HG03045 (cell line): ENCODE data around the gene CCDC83.
"Not testable (repeated sequence)": the region's sequence is repeated elsewhere in the genome, so short reads cannot be mapped to it uniquely, and the experiment has no call there.

ENCODE experiments used
- ATAC-seq: cut with Tn5 transposase; IDR thresholded peaks from one replicate; pipeline ENCODE4 v1.9.1; 2021; ENCODE audit warnings: mild to moderate bottlenecking, moderate library complexity; ENCODE audit not compliant: unreplicated experiment

CCDC83 gene

GRCh38 chr11:85886089-85887056 lies 31.2 kb downstream of the CCDC83 start:
- no peak for ATAC-seq

- ATAC-seq = no peak
Observed at GRCh38 chr11:85889108-85889507, 33.9 kb downstream of the CCDC83 start.

DNA sequence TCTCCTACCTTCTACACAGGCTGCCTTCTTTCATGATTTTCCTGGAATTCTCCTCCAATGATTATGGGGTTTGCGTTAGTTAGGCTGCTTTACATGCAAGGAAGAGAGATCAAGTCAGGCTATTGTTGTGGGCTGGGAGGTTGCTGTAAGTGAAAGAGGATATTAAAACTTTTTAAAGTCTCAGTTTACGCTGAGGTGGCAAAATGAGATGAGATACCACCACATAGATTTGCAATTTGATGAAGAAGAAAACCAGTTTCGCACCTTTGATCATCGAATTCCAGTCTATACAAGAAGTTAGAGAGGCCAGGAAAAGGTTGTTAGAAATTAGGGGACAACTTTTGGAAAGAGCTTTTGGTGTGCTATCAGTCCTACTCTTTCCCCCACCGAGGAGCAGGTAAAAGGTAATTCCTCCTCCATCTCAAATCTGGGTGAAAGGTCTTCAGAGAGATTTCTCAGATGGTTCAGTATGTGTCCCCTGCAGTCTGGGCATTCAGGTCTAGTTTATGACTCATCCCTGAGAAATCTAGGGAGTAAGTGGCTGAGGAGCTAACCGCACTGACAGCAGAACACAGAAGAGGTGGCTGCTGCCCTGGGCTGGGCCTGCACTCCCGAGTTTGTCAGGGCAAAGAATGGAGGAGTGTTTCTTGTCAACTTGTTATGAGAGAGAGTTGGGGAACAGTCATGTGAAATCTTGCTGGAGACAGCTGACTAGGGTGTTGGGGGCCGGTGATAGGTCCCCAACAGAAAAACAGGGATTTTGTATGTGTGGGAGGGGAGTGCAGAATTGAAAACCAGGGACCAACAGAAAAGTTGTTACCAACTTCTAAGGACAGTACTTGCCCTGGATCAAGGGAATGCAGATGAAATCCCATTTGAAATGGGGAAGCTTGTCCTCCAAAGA lies 34.7 kb downstream of the CCDC83 start:
- no peak for ATAC-seq

DNA sequence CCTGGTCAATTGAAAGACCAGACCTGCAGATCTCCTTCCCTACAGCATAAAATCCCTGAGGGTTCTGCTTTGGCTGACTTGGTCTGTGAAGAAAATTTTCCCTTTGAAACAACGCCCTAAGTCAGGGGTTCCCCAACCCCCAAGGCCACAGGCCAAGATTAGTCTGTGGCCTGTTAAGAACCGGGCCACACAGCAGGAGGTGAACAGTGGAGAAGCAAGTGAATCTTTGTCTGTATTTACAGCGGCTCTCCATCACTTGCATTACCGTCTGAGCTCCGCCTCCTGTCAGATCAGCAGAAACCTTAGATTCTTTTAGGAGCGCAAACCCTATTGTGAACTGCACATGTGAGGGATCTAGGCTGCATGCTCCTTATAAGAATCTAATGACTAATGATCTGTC lies 38.2 kb downstream of the CCDC83 start:
- ATAC-seq = no peak

GRCh38 chr11:85896876-85897275 lies 41.7 kb downstream of the CCDC83 start:
- ATAC-seq = no peak

DNA sequence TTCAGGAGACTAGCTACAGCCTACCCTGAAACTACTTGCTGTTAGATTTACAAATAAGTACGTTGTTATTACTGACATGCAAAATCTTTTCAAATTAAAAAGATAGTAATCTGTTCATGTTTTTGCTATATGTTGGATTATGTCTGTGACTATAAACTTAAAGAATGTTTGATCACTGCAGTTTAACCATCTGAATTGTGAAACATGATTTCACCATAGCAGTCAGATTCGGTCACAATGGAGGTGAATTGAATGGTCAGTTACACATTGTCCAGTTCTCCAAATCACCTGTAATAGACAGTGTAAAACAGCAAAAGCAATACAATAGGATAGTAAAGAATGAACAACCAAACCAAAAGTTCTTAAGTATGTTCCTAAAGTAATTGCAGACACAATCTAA lies 43.3 kb downstream of the CCDC83 start:
- ATAC-seq = no peak

- ATAC-seq = no peak
Observed at GRCh38 chr11:85902353-85902752, 47.2 kb downstream of the CCDC83 start.

DNA sequence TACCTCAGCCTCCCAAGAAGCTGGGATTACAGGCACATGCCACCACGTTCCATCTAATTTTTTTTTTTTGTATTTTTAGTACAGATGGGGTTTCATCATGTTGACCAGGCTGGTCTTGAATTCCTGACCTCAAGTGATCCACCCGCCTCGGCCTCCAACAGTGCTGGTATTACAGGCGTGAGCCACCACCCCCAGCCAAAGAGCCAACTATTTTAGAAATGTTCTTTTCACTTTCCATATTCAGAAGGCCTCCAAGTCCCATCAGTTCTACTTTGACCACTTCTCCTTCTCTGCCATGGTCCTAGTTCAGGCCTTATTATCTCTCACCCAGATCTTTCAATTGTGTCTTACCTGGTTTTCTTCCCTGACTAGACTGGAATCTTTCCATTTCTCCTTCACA lies 48.2 kb downstream of the CCDC83 start:
- no peak for ATAC-seq

DNA sequence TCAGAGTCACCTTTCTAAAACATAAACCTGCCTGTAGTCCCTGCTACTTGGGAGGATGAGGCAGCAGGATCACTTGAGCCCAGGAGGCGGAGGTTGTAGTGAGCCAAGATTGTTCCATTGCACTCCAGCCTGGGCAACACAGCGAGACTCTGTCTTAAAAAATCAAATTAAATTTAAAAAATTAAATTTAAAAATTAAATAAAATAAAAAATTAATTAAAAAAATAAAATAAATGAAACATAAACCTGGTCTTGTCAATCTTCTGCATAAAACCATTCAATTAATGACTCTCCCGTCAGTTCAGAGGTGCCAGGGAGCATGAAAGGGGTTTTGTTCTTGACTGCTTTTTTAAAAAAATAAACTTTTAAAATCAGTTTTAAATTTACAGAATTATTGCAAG lies 48.6 kb downstream of the CCDC83 start:
- no peak for ATAC-seq

- no peak for ATAC-seq
Observed at GRCh38 chr11:85912414-85912813, 57.2 kb downstream of the CCDC83 start.

- ATAC-seq = no peak
Observed at GRCh38 chr11:85913513-85913912, 58.3 kb downstream of the CCDC83 start.

DNA sequence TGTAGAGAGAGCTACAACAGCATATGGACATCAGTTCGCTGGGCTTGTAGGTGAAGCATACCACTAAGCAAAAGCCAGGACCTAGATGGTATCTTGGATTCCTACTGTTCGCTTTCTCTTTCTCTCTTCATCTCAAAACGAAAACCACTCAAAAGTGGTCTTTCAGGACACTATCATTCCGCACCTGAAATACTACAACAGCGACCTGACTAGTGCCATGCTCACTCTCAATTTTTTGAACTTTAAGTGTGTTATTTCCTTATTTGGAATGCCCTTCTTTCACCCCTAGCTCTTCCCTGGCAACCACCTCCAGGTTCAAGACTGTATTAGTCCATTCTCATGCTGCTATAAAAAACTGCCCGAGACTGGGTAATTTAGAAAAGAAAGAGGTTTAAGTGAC lies 59.2 kb downstream of the CCDC83 start:
- no peak for ATAC-seq

DNA sequence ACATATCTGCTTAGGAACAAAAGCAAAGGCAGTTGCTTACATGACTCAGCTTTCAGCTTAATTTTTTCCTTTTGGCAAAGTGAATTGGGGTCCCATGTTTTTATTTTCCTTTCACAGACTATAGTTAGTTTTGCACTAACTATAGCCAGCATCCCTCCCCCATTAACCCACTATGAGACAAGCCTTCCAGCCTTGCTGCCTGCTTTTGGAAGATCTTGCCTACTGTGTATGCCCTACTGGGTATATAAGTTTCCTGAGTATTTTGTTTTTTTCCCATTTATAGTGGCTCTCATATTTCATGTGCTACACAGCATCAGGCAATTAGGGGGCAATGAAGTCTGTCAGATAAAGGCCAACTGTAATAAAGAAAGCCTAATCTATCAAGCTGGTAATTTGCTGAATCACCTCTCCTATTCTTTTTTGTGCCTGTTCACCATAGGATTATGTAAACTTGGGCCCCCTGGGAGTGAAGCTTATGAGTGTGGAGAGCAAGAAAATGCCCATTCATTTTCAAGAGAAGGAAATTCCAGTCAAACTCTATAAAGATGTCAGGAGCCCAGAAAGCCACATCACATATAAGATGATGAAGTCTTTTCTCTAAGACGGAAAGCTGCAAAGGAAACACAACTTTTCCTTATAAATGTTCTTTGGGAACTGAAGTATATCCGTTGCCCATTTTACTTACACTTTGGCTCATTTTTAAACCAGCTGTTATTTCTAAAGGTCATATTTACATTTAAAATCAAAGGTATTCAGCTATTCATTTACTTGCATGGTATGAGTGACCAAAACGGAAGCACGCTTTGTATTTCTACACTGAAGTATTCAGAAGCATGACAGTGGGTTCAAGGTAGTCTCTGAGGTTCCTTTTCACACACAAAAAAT lies 64.0 kb downstream of the CCDC83 start:
- ATAC-seq = no peak

- no peak for ATAC-seq
Observed at GRCh38 chr11:85922367-85922766, 67.2 kb downstream of the CCDC83 start.

- ATAC-seq = no peak
Observed at GRCh38 chr11:85923455-85923854, 68.3 kb downstream of the CCDC83 start.

DNA sequence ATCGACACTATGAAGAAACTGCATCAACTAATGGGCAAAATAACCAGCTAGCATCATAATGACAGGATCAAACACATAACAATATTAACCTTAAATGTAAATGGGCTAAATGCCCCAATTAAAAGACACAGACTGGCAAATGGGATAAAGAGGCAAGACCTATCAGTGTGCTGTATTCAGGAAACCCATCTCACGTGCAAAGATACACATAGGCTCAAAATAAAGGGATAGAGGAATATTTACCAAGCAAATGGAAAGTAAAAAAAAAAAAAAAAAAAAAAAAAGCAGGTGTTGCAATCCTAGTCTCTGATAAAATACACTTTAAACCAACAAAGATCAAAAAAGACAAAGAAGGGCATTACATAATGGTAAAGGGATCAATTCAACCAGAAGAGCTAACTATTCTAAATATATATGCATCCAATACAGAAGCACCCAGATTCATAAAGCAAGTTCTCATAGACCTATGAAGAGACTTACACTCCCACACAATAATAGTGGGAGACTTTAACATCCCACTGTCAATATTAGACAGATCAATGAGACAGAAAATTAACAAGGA lies 71.6 kb downstream of the CCDC83 start:
- ATAC-seq = not testable (repeated sequence)

DNA sequence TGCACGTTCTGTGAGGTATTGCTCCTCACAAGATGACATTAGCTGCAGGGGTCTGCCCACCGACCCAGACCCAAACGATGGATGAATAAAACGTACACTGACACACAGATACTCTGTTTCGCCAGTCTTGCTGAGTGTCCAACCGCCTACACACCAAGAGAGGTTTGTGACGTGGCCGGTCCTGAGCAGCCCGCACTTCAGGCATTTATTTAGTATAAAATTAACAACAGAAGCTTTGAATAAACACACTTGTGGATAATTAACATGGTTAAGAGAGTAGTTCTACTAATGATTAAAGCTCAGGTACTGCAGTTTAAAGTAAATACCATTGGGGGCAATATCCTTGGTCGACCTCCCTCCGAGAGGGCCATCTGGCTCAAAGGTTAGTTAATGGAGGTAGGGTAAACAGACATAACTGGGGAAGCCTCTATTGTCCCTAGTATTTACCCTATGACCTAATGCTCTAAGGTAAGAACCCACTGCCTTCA lies 75.7 kb downstream of the CCDC83 start:
- no peak for ATAC-seq

DNA sequence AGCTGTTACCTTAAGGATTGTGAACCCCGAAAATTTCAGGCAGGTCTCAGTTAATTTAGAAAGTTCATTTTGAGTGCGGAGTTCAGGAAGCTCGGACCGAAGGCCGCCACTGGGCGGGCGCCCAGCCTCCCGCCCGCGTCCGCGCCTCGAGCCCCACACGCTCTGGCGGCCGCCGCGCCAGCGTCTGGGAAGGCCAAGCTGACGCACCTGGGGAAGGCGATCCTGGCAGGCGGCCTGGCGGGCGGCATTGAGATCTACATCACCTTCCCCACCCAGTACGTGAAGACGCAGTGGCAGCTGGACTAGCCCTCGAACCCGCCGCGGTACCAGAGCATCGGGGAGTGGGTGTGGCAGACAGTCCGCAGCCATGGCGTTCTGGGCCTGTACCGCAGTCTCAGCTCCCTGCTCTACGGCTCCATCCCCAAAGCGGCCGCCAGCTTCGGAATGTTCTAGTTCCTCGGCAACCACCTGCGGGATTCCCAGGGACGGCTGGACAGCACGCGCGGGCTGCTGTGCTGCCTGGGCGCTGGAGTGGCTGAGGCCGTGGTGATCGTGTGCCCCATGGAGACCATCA lies 79.5 kb downstream of the CCDC83 start:
- no peak for ATAC-seq

DNA sequence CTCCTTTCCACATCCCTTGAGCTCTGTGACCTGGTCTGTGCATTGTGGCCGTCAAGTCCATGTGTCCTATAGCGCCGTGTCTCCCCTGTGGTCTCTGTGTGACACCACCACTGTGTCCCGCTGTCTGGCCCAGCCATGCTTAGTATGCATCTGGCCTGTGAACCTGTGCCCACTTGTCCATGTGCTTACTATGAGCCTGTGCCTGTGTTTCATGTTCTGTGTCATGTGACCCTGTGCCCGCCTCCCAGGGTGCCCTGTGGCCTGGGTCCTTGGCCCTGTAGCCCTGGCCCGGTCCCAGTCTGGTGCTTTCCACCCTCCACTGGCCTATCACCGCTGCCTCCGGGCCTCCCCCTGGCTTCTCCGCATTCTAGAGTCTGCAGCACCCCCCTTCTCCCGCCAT lies 80.6 kb downstream of the CCDC83 start:
- ATAC-seq = no peak

GRCh38 chr11:85937835-85938234 lies 82.7 kb downstream of the CCDC83 start:
- no peak for ATAC-seq
